K562 (cell line): ENCODE measurements around the gene MKRN1. TPM values are rescaled to one million over a fixed set of nuclear protein-coding genes. Genes with fewer than 3 reads are reported as not detected.

Source experiments
- ARID1B ChIP-seq: fragments of 450-650 bp; IDR thresholded peaks from 2 replicates; pipeline ENCODE4 v1.6.1; 2016; ENCODE audit warnings: antibody characterized with exemption, mild to moderate bottlenecking, inconsistent platforms
- FOXA1 ChIP-seq: fragments of 450-650 bp; IDR thresholded peaks from 2 replicates; pipeline ENCODE4 v1.6.1; 2016; ENCODE audit warnings: mild to moderate bottlenecking, borderline replicate concordance
- HMG20B ChIP-seq: fragments of 250-450 bp; sonication (Bioruptor Pico); IDR thresholded peaks from 2 replicates; pipeline ENCODE4 v1.5.0; 2021; ENCODE audit warnings: mild to moderate bottlenecking
- JUN ChIP-seq, 2 experiments: sonication (generic) in 1 of 2; formaldehyde crosslinking in 1 of 2; IDR thresholded peaks; 2 replicates each; pipeline versions ENCODE4 v1.6.1 to v1.8.0; 2012 to 2022; ENCODE audit warnings: borderline replicate concordance in 2 of 2, mild to moderate bottlenecking in 2 of 2, improper control_type of control experiment in 1 of 2, low read depth in 1 of 2, low read length in 1 of 2, missing genetic modification reagents in 1 of 2
- LARP7 ChIP-seq: fragments of 450-650 bp; IDR thresholded peaks from 2 replicates; pipeline ENCODE4 v1.6.1; 2016
- MXI1 ChIP-seq: IDR thresholded peaks from 2 replicates; pipeline ENCODE4 v1.6.1; 2011; ENCODE audit warnings: low read depth, mild to moderate bottlenecking, improper control_type of control experiment, low read length
- PURB ChIP-seq: sonication (generic); formaldehyde crosslinking; IDR thresholded peaks from 2 replicates; pipeline ENCODE4 v1.9.0; 2021; ENCODE audit warnings: low read depth, mild to moderate bottlenecking, missing genetic modification reagents
- SMAD2 ChIP-seq: fragments of 150-350 bp; IDR thresholded peaks from 2 replicates; pipeline ENCODE4 v1.6.1; 2014; ENCODE audit warnings: low read depth, mild to moderate bottlenecking, low read length
- SMAD4 ChIP-seq: fragments of 250-450 bp; sonication (Bioruptor Pico); conservative IDR thresholded peaks from 2 replicates; pipeline ENCODE4 v1.8.0; 2021; ENCODE audit warnings: inconsistent platforms, mild to moderate bottlenecking, moderate library complexity
- SRF ChIP-seq, 2 experiments: fragments of 250-450, 450-650 bp in 1 of 2; sonication (Bioruptor Pico) in 1 of 2; sonication (generic) in 1 of 2; formaldehyde crosslinking; IDR thresholded peaks; 2 replicates each; pipeline versions ENCODE4 v1.5.0 to v1.5.1; 2020 to 2022; ENCODE audit warnings: mild to moderate bottlenecking in 1 of 2, missing genetic modification reagents in 1 of 2
- TGIF2 ChIP-seq: sonication (generic); formaldehyde crosslinking; IDR thresholded peaks from 2 replicates; pipeline ENCODE4 v1.8.1; 2022; ENCODE audit warnings: mild to moderate bottlenecking, missing genetic modification reagents, moderate library complexity
- TOE1 ChIP-seq, 2 experiments: fragments of 450-650 bp in 1 of 2; sonication (generic) in 1 of 2; formaldehyde crosslinking in 1 of 2; IDR thresholded peaks; 2 replicates each; pipeline versions ENCODE4 v1.7.1 to v1.8.0; 2016 to 2022; ENCODE audit warnings: borderline replicate concordance in 2 of 2, mild to moderate bottlenecking in 2 of 2, antibody characterized with exemption in 1 of 2, inconsistent platforms in 1 of 2, low read depth in 1 of 2, missing genetic modification reagents in 1 of 2, moderate library complexity in 1 of 2
- ZBTB8A ChIP-seq: fragments of 450-650 bp; IDR thresholded peaks from 2 replicates; pipeline ENCODE4 v1.6.1; 2018; ENCODE audit warnings: mild to moderate bottlenecking, moderate library complexity; ENCODE audit not compliant: partially characterized antibody
- ZMIZ1 ChIP-seq, 2 experiments: fragments of 150-350 bp in 1 of 2; IDR thresholded peaks; 2 replicates each; pipeline ENCODE4 v1.6.1; 2012 to 2016; ENCODE audit warnings: low read depth in 2 of 2, low read length in 2 of 2, mild to moderate bottlenecking in 1 of 2, moderate library complexity in 1 of 2
- ZNF165 ChIP-seq: fragments of 250-450 bp; sonication (Bioruptor Pico); IDR thresholded peaks from 2 replicates; pipeline ENCODE4 v1.4.0; 2020; ENCODE audit warnings: borderline replicate concordance
- ZNF224 ChIP-seq: sonication (generic); formaldehyde crosslinking; IDR thresholded peaks from 2 replicates; pipeline ENCODE4 v1.8.0; 2022; ENCODE audit warnings: mild to moderate bottlenecking, missing genetic modification reagents
- ZNF408 ChIP-seq: fragments of 250-450 bp; sonication (Bioruptor Pico); IDR thresholded peaks from 2 replicates; pipeline ENCODE4 v1.4.0; 2020; ENCODE audit warnings: low read depth, mild to moderate bottlenecking, moderate library complexity
- ZNF431 ChIP-seq: sonication (generic); formaldehyde crosslinking; IDR thresholded peaks from 2 replicates; pipeline ENCODE4 v1.8.0; 2022; ENCODE audit warnings: mild to moderate bottlenecking, missing genetic modification reagents
- ZNF445 ChIP-seq: fragments of 250-450 bp; sonication (Bioruptor Pico); IDR thresholded peaks from 2 replicates; pipeline ENCODE4 v1.4.0; 2020; ENCODE audit warnings: low read depth, mild to moderate bottlenecking, moderate library complexity
- polyA plus RNA-seq, 8 experiments: library from polyadenylated mRNA; depleted of rRNA in 4 of 8; stranded (reverse) in 5 of 8; unstranded in 3 of 8; fragments of >200 nt; fragmentation: Nextera tagmentation in 2 of 8; fragmentation: Illumina TruSeq in 1 of 8; extraction: Ambion mirVana in 2 of 8; extraction: Trizol in 1 of 8; gene quantifications; 2 replicates each; pipeline versions ENCODE4 v1.2.1 to v1.2.3, GENCODE V29; 2011 to 2014; ENCODE audit warnings: inconsistent platforms in 1 of 8, missing spikeins in 1 of 8
- total RNA-seq, 7 experiments: library from RNA; depleted of rRNA in 6 of 7; stranded (reverse); fragments of >200 nt in 6 of 7; fragmentation: Illumina TruSeq in 2 of 7; extraction: Trizol in 2 of 7; gene quantifications; 2 replicates each; pipeline versions ENCODE4 v1.2.1 to v1.2.3, GENCODE V29; 2011 to 2021; ENCODE audit warnings: low replicate concordance in 1 of 7
- TF ChIP-seq, protein P1 (sequence below): sonication (generic); formaldehyde crosslinking; IDR thresholded peaks from 2 replicates; pipeline ENCODE4 v1.8.0; 2023; ENCODE audit warnings: mild to moderate bottlenecking, missing genetic modification reagents
- TF ChIP-seq, protein P2 (sequence below): fragments of 450-650 bp; IDR thresholded peaks from 2 replicates; pipeline ENCODE4 v1.6.1; 2017; ENCODE audit warnings: mild to moderate bottlenecking, moderate library complexity

MKRN1 gene
- total and polyA plus RNA-seq, 9 of the 15 experiments (the other 6 are each of a cell fraction or from before 2014, with no cell fraction given), result 30.5 to 90.3 (median 76.0) TPM

- no peak for TF ChIP-seq TOE1 (IDR thresholded peaks at IDR 0.05; ENCODE audit: borderline replicate concordance)
- no peak for TF ChIP-seq TOE1 (CRISPR knock-in tag; IDR thresholded peaks at IDR 0.05; ENCODE audit: borderline replicate concordance, low read depth)
- TF ChIP-seq JUN (IDR thresholded peaks at IDR 0.05; ENCODE audit: borderline replicate concordance, low read depth, low read length), result no peak
- TF ChIP-seq JUN (CRISPR knock-in tag; IDR thresholded peaks at IDR 0.05; ENCODE audit: borderline replicate concordance), result no peak
- TF ChIP-seq TGIF2, result no peak
- TF ChIP-seq SMAD4 (CRISPR knock-in tag), result no peak
- 0 out of 2 replicates have a peak, but pooled peaks have one; percentile 76 for TF ChIP-seq ZNF224 (CRISPR knock-in tag)
- no peak for TF ChIP-seq MXI1
- no peak for TF ChIP-seq ZNF431
- no peak for TF ChIP-seq ZNF445 (CRISPR knock-in tag)
- TF ChIP-seq, protein P1, sequence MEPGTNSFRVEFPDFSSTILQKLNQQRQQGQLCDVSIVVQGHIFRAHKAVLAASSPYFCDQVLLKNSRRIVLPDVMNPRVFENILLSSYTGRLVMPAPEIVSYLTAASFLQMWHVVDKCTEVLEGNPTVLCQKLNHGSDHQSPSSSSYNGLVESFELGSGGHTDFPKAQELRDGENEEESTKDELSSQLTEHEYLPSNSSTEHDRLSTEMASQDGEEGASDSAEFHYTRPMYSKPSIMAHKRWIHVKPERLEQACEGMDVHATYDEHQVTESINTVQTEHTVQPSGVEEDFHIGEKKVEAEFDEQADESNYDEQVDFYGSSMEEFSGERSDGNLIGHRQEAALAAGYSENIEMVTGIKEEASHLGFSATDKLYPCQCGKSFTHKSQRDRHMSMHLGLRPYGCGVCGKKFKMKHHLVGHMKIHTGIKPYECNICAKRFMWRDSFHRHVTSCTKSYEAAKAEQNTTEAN (CRISPR knock-in tag), result peak; percentile 82
- no peak for TF ChIP-seq SMAD2
- no peak for TF ChIP-seq PURB
- no peak for TF ChIP-seq ZNF408 (CRISPR knock-in tag)
- TF ChIP-seq ZBTB8A, result no peak
- TF ChIP-seq FOXA1, result no peak
- peak; percentile 34; the same call in 1 of the 2 replicates for TF ChIP-seq ARID1B
- peak; percentile 32; the same call in 1 of the 2 replicates for TF ChIP-seq LARP7
- TF ChIP-seq HMG20B, result no peak
- 0 out of 4 replicates have a peak, but pooled peaks of 1 of the 2 experiments have one; percentile 12 for TF ChIP-seq ZMIZ1 (IDR thresholded peaks at IDR 0.05; ENCODE audit: low read depth in 2 of 2, low read length in 2 of 2)
- TF ChIP-seq SRF (CRISPR knock-in tag; IDR thresholded peaks at IDR 0.05), result no peak
- TF ChIP-seq ZNF165 (CRISPR knock-in tag), result no peak
- TF ChIP-seq, protein P2, sequence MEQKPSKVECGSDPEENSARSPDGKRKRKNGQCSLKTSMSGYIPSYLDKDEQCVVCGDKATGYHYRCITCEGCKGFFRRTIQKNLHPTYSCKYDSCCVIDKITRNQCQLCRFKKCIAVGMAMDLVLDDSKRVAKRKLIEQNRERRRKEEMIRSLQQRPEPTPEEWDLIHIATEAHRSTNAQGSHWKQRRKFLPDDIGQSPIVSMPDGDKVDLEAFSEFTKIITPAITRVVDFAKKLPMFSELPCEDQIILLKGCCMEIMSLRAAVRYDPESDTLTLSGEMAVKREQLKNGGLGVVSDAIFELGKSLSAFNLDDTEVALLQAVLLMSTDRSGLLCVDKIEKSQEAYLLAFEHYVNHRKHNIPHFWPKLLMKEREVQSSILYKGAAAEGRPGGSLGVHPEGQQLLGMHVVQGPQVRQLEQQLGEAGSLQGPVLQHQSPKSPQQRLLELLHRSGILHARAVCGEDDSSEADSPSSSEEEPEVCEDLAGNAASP, result no peak
Observed at GRCh38 chr7:140478246-140479061, 851 bp downstream of the MKRN1 start (continued).
